Measurements from ENCODE around the gene ENPP3.

- TF ChIP-seq, protein P1, sequence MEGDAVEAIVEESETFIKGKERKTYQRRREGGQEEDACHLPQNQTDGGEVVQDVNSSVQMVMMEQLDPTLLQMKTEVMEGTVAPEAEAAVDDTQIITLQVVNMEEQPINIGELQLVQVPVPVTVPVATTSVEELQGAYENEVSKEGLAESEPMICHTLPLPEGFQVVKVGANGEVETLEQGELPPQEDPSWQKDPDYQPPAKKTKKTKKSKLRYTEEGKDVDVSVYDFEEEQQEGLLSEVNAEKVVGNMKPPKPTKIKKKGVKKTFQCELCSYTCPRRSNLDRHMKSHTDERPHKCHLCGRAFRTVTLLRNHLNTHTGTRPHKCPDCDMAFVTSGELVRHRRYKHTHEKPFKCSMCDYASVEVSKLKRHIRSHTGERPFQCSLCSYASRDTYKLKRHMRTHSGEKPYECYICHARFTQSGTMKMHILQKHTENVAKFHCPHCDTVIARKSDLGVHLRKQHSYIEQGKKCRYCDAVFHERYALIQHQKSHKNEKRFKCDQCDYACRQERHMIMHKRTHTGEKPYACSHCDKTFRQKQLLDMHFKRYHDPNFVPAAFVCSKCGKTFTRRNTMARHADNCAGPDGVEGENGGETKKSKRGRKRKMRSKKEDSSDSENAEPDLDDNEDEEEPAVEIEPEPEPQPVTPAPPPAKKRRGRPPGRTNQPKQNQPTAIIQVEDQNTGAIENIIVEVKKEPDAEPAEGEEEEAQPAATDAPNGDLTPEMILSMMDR (IDR thresholded peaks at IDR 0.05), result no peak
- TF ChIP-seq EZH2 (IDR thresholded peaks at IDR 0.05; ENCODE audit: borderline replicate concordance, insufficient read depth, low read depth, low read length, poor library complexity, severe bottlenecking), result no peak
Measured at GRCh38 chr6:131645846-131646245, 8.7 kb downstream of the ENPP3 start.
